ENCODE results near the gene JADE1.

JADE1 gene

GRCh38 chr4:128830906-128831503 lies 21.5 kb downstream of the JADE1 start:
- no peak overlapping the region for H3K4me3 ChIP-seq (ENCODE audit: low read depth, low read length)
- TF ChIP-seq CTCF (IDR thresholded peaks at IDR 0.05; ENCODE audit: control insufficient read depth, extremely low read depth, insufficient read depth), result no peak
- DNase-seq (ENCODE audit: low read depth), result no peak

- DNase-seq (ENCODE audit: low read depth), result no peak
- H3K4me3 ChIP-seq (ENCODE audit: low read depth, low read length), result peak overlapping the region; percentile 8; the same call in 1 of the 2 replicates
- no peak for TF ChIP-seq CTCF (IDR thresholded peaks at IDR 0.05; ENCODE audit: control insufficient read depth, extremely low read depth, insufficient read depth)
These were observed 22.2 kb downstream of the JADE1 start for GRCh38 chr4:128831531-128832242.

- TF ChIP-seq CTCF (IDR thresholded peaks at IDR 0.05; ENCODE audit: control insufficient read depth, extremely low read depth, insufficient read depth), result no peak
- peak overlapping the region; percentile 8; the same call in 1 of the 2 replicates for H3K4me3 ChIP-seq (ENCODE audit: low read depth, low read length)
- no peak for DNase-seq (ENCODE audit: low read depth)
These were observed 22.7 kb downstream of the JADE1 start for GRCh38 chr4:128832243-128832625.

GRCh38 chr4:128835498-128836222 lies 26.2 kb downstream of the JADE1 start:
- no peak for TF ChIP-seq CTCF (IDR thresholded peaks at IDR 0.05; ENCODE audit: control insufficient read depth, extremely low read depth, insufficient read depth)
- H3K4me3 ChIP-seq (ENCODE audit: low read depth, low read length), result no peak overlapping the region
- DNase-seq (ENCODE audit: low read depth), result no peak

GRCh38 chr4:128837198-128837597 lies 27.7 kb downstream of the JADE1 start:
- H3K4me3 ChIP-seq (ENCODE audit: low read depth, low read length), result no peak overlapping the region
- TF ChIP-seq CTCF (IDR thresholded peaks at IDR 0.05; ENCODE audit: control insufficient read depth, extremely low read depth, insufficient read depth), result no peak
- no peak for DNase-seq (ENCODE audit: low read depth)

GRCh38 chr4:128837679-128838078 lies 28.2 kb downstream of the JADE1 start:
- no peak overlapping the region for H3K4me3 ChIP-seq (ENCODE audit: low read depth, low read length)
- no peak for DNase-seq (ENCODE audit: low read depth)
- no peak for TF ChIP-seq CTCF (IDR thresholded peaks at IDR 0.05; ENCODE audit: control insufficient read depth, extremely low read depth, insufficient read depth)
